Activated B cell treated with CpG ODN at 0.5 μM for 24 hours (primary cell): ENCODE results near the gene PTPRD. TPM values are rescaled to one million over a fixed set of nuclear protein-coding genes. Genes with fewer than 3 reads are reported as not detected.

ENCODE experiments used
- ATAC-seq: fragments of 200-7000 bp; cut with Tn5 transposase; one replicate; pipeline ENCODE4 v1.10.0; 2021; ENCODE audit warnings: low read depth, mild to moderate bottlenecking, moderate library complexity
- CTCF ChIA-PET: fragments of 350-600 bp; sonication (Branson Sonifier 250); formaldehyde crosslinking; loops from one replicate; lab custom pipeline; 2021; ENCODE audit warnings: antibody characterized with exemption; lab: Charles Lee
- POLR2A ChIA-PET: fragments of 350-600 bp; sonication (Branson Sonifier 250); formaldehyde crosslinking; loops from one replicate; lab custom pipeline; 2021; ENCODE audit warnings: antibody characterized with exemption; lab: Charles Lee
- DNase-seq: peaks from one replicate; pipeline ENCODE4 v3.0.0; 2022
- H3K27ac Mint-ChIP-seq: one replicate; pipeline ENCODE4 v1.8.0; 2020; ENCODE audit warnings: mixed read lengths
- H3K27me3 Mint-ChIP-seq: one replicate; pipeline ENCODE4 v1.8.0; 2021; ENCODE audit warnings: mixed read lengths
- H3K36me3 Mint-ChIP-seq: one replicate; pipeline ENCODE4 v1.8.0; 2021; ENCODE audit warnings: low read depth, mixed read lengths
- H3K4me1 Mint-ChIP-seq: one replicate; pipeline ENCODE4 v1.8.0; 2021; ENCODE audit warnings: mixed read lengths
- H3K4me3 Mint-ChIP-seq: one replicate; pipeline ENCODE4 v1.8.0; 2020; ENCODE audit warnings: mild to moderate bottlenecking, mixed read lengths
- H3K9me3 Mint-ChIP-seq: one replicate; pipeline ENCODE4 v1.8.0; 2020; ENCODE audit warnings: mixed read lengths
- intact Hi-C: fragments of 100-400 bp; cut with micrococcal nuclease; formaldehyde crosslinking; loops from one replicate; pipeline ENCODE4 v1.15.1; 2024
- total RNA-seq: library from RNA; stranded (reverse); gene quantifications from 2 replicates; pipeline ENCODE4 v1.2.3, GENCODE V29; 2022
- TF ChIP-seq, protein P1 (sequence below): fragments of 200-600 bp; IDR thresholded peaks from one replicate; pipeline ENCODE4 v1.8.0; 2022; ENCODE audit warnings: antibody characterized with exemption, mild to moderate bottlenecking

Gene PTPRD
- total RNA-seq, 1 donor from 2014 or later, result 0.04 TPM

DNA sequence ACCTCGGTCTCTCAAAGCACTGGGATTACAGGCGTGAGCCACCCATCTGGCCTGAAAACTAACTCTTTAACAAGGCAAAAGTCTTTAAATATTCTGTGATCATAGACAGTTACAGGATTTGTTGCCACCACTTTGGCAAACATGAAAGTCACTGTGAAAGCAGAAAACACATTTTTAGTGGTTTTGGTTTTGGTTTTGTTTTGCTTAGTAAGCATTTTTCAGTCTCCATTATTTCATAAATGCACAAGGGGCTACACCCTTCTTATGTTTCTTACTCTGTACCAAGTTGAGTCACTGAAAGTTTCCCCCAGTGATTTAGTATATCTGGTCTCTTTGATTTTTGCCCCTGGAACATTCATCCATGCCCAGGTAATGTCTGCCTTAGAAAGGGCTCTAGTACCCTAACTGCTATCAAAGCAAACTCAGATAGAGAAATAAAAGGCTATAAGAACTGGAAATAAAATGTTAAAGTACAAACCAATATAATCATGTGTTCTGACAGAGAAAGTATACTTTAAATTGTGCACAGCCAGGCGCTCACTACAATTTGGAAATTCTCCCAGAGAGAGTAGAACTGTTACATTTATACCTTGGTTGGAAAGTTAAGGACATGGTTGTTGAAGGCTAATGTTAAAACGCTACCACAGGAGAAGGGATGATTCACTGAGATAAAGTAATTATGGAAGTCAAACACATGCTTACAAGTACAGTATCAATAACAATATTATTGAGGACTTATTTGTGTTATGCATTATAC, 1790.7 kb downstream of the PTPRD start:
- Mint-ChIP-seq H3K27me3 (no peaks in the 10 kb centered on the region), H3K36me3 (no peaks in the 10 kb centered on the region), H3K27ac (no peak overlapping the region), H3K4me1 (no peaks in the 10 kb centered on the region), H3K4me3 (no peak overlapping the region), H3K9me3 (no peaks in the 10 kb centered on the region)
- intact Hi-C loops, result no loop called here
- no peak for ATAC-seq
- CTCF ChIA-PET, result no interaction called here
- POLR2A ChIA-PET, result no interaction called here
- TF ChIP-seq, protein P1, sequence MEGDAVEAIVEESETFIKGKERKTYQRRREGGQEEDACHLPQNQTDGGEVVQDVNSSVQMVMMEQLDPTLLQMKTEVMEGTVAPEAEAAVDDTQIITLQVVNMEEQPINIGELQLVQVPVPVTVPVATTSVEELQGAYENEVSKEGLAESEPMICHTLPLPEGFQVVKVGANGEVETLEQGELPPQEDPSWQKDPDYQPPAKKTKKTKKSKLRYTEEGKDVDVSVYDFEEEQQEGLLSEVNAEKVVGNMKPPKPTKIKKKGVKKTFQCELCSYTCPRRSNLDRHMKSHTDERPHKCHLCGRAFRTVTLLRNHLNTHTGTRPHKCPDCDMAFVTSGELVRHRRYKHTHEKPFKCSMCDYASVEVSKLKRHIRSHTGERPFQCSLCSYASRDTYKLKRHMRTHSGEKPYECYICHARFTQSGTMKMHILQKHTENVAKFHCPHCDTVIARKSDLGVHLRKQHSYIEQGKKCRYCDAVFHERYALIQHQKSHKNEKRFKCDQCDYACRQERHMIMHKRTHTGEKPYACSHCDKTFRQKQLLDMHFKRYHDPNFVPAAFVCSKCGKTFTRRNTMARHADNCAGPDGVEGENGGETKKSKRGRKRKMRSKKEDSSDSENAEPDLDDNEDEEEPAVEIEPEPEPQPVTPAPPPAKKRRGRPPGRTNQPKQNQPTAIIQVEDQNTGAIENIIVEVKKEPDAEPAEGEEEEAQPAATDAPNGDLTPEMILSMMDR, result no peak
- no peak for DNase-seq

DNA sequence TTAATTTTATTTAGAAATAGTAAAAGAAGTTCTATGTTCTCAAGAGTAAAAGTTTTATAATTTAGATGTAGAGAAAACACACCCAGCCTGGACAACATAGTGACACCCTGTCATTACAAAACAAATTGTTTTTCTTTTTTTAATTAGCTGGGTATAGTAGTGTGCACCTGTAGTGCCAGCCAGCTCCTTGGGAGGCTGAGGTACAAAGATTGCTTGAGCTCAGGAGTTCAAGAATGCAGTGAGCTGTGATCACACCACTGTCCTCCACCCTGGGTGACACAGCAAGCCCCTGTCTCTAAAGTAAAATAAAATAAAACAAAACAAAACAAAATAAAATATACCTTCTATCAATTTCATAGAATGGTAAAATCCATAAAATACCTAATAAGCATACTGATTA, 1795.5 kb downstream of the PTPRD start:
- CTCF ChIA-PET, result no interaction called here
- Mint-ChIP-seq H3K27me3 (no peaks in the 10 kb centered on the region), H3K4me1 (no peaks in the 10 kb centered on the region), H3K4me3 (no peak overlapping the region), H3K27ac (no peak overlapping the region), H3K36me3 (no peaks in the 10 kb centered on the region), H3K9me3 (no peaks in the 10 kb centered on the region)
- TF ChIP-seq, protein P1, result no peak
- DNase-seq (no peak), ATAC-seq (no peak)
- POLR2A ChIA-PET, result no interaction called here
- intact Hi-C loops, result loop anchor here (10.0 kb wide), 1 partner anchor 83 kb away; no protein-coding TSS in a partner anchor

DNA sequence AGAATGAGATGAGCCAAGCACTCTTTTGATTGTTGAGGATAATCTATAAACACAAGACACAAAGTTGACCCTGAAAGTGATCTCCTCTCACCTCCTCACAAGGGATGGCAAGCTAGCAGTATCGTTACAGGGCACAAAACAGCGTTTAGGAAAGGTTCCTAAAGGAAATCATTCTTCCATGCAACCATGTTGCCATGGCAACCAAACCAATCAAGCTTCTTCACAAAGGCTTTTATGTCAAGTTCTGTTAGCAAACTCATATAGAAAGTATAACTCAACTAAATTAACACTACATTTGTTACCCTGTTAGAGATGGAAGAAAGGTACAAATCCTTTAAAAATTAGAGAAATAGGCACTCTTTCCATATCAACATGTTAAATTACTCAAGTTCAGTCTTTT, 1796.4 kb downstream of the PTPRD start:
- ATAC-seq (no peak), DNase-seq (no peak)
- no peaks in the 10 kb centered on the region for H3K36me3 Mint-ChIP-seq
- ChIA-PET POLR2A (no interaction called here), CTCF (no interaction called here)
- no peak overlapping the region for H3K4me3 Mint-ChIP-seq
- no peak overlapping the region for H3K27ac Mint-ChIP-seq
- TF ChIP-seq, protein P1, result no peak
- intact Hi-C loops, result loop anchor here (10.0 kb wide), 1 partner anchor 82 kb away; no protein-coding TSS in a partner anchor
- no peaks in the 10 kb centered on the region for H3K27me3 Mint-ChIP-seq
- no peaks in the 10 kb centered on the region for H3K4me1 Mint-ChIP-seq
- H3K9me3 Mint-ChIP-seq, result no peaks in the 10 kb centered on the region

DNA sequence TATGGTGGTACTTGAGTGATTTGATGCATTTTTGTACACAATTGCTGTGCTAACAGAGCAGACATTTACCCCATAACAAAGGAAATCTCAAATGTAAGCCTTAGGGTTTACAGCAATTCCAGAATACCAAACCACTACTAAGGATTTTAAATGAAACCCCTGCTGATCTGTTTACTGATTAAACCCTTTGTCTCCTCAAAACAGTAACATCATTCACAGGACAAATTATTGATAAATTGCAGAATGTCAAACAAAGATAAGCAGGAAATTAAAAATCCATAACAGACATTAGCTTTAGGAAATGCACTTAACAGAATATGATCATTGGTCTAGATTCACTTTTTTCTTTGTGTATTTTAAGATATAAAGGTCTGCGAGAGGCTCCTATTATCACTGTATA, 1796.9 kb downstream of the PTPRD start:
- TF ChIP-seq, protein P1, result no peak
- ChIA-PET CTCF (no interaction called here), POLR2A (no interaction called here)
- Mint-ChIP-seq H3K36me3 (no peaks in the 10 kb centered on the region), H3K27ac (no peak overlapping the region), H3K9me3 (no peaks in the 10 kb centered on the region), H3K4me3 (no peak overlapping the region), H3K4me1 (no peaks in the 10 kb centered on the region), H3K27me3 (no peaks in the 10 kb centered on the region)
- no peak for ATAC-seq
- no peak for DNase-seq
- intact Hi-C loops, result loop anchor here (10.0 kb wide), 1 partner anchor 81 kb away; no protein-coding TSS in a partner anchor

DNA sequence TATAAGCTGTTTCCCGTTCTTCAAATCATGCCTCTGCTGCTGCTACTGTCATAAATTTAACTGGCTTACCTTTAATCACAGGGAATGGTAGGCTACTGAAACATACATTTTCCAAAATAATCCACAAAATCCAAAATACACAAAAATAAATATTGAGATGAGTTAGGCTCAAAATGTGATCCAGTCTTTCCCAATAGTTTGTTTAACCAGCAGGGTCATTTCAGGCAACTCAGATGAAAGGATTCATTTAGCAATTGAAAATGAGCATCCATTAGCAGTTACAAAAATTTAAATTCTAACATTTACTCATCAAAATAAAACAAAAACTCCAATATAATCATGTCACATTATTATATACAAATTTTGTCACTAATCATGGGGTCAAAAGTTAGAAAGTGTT, 1797.6 kb downstream of the PTPRD start:
- Mint-ChIP-seq H3K27ac (no peak overlapping the region), H3K9me3 (no peaks in the 10 kb centered on the region), H3K27me3 (no peaks in the 10 kb centered on the region), H3K36me3 (no peaks in the 10 kb centered on the region), H3K4me1 (no peaks in the 10 kb centered on the region), H3K4me3 (no peak overlapping the region)
- TF ChIP-seq, protein P1, result no peak
- ATAC-seq (no peak), DNase-seq (no peak)
- intact Hi-C loops, result loop anchor here (10.0 kb wide), 1 partner anchor 80 kb away; no protein-coding TSS in a partner anchor
- ChIA-PET CTCF (no interaction called here), POLR2A (no interaction called here)
